A673 (cell line): ENCODE measurements around the gene ROCK1. TPM values are rescaled to one million over a fixed set of nuclear protein-coding genes. Genes with fewer than 3 reads are reported as not detected.
"Not testable (repeated sequence)": the region's sequence is repeated elsewhere in the genome, so short reads cannot be mapped to it uniquely, and the experiment has no call there.

Experiments
- BruUV-seq: library from RNA; stranded (reverse); fragments of 400-500 nt; replicated peaks from 2 replicates; lab custom pipeline; 2021; lab: Mats Ljungman, UMichigan
- CTCF ChIA-PET: fragments of 300-600 bp; sonication (Branson Sonifier 250); formaldehyde crosslinking; loops from one replicate; lab custom pipeline; 2022; ENCODE audit warnings: antibody characterized with exemption; lab: Charles Lee
- POLR2A ChIA-PET: fragments of 300-600 bp; sonication (Branson Sonifier 250); formaldehyde crosslinking; loops from one replicate; lab custom pipeline; 2022; ENCODE audit warnings: antibody characterized with exemption; ENCODE audit not compliant: low non-redundant PET; lab: Charles Lee
- DNase-seq: peaks from one replicate; pipeline ENCODE4 v3.0.0-alpha.2; 2015; ENCODE audit warnings: low spot score
- H3K27ac ChIP-seq: fragments of 200-600 bp; sonication (generic); 2 replicates; pipeline ENCODE4 v1.5.1; 2016; ENCODE audit warnings: mixed run types, low read depth, mild to moderate bottlenecking, mixed read lengths, antibody characterized with exemption, low read length; ENCODE audit not compliant: poor library complexity, severe bottlenecking
- H3K27me3 ChIP-seq: fragments of 200-600 bp; sonication (generic); replicated peaks from 2 replicates; pipeline ENCODE4 v1.6.1; 2017; ENCODE audit warnings: mixed run types, low read depth, mild to moderate bottlenecking, mixed read lengths, antibody characterized with exemption, low read length; ENCODE audit not compliant: insufficient read depth, poor library complexity
- H3K36me3 ChIP-seq: fragments of 200-600 bp; sonication (generic); 2 replicates; pipeline ENCODE4 v1.6.1; 2016; ENCODE audit warnings: mixed run types, mild to moderate bottlenecking, mixed read lengths, antibody characterized with exemption, low read length; ENCODE audit not compliant: insufficient read depth, poor library complexity, severe bottlenecking
- H3K4me1 ChIP-seq: fragments of 200-600 bp; sonication (generic); 2 replicates; pipeline ENCODE4 v1.6.1; 2017; ENCODE audit warnings: mixed run types, mild to moderate bottlenecking, mixed read lengths, antibody characterized with exemption, low read length; ENCODE audit not compliant: insufficient read depth, poor library complexity, severe bottlenecking
- H3K4me3 ChIP-seq: fragments of 200-600 bp; sonication (generic); 2 replicates; pipeline ENCODE4 v1.5.1; 2016; ENCODE audit warnings: low read depth, mixed run types, mild to moderate bottlenecking, mixed read lengths, low read length; ENCODE audit not compliant: poor library complexity, severe bottlenecking
- H3K9me3 ChIP-seq: fragments of 200-600 bp; sonication (generic); 2 replicates; pipeline ENCODE4 v1.6.1; 2016; ENCODE audit warnings: mixed run types, low read depth, mild to moderate bottlenecking, mixed read lengths, antibody characterized with exemption, low read length; ENCODE audit not compliant: poor library complexity, severe bottlenecking
- CTCF ChIP-seq: fragments of 300-800, 200-600 bp; sonication (generic); conservative IDR thresholded peaks from 2 replicates; pipeline ENCODE4 v1.5.1; 2017; ENCODE audit warnings: low read depth, mild to moderate bottlenecking, antibody characterized with exemption, low read length, moderate library complexity, mixed read lengths
- EZH2 ChIP-seq: fragments of 200-600 bp; sonication (generic); IDR thresholded peaks from 2 replicates; pipeline ENCODE4 v1.6.1; 2017; ENCODE audit warnings: borderline replicate concordance, low read depth, mild to moderate bottlenecking, mixed read lengths, antibody characterized with exemption, low read length; ENCODE audit not compliant: poor library complexity, severe bottlenecking
- intact Hi-C: fragments of 100-400 bp; cut with micrococcal nuclease; formaldehyde crosslinking; loops from one replicate; pipeline ENCODE4 v1.10.0; 2022; ENCODE audit not compliant: unreplicated experiment
- total RNA-seq: library from RNA; stranded (reverse); gene quantifications from 2 replicates; pipeline ENCODE4 v1.2.3, GENCODE V29; 2021

ROCK1 gene
- total RNA-seq, 1 experiment from 2014 or later, result 34.9 TPM

- Histone ChIP-seq H3K27ac (no peak overlapping the region), H3K4me1 (no peaks in the 10 kb centered on the region), H3K4me3 (no peak overlapping the region), H3K9me3 (no peaks in the 10 kb centered on the region), H3K27me3 (no peaks in the 10 kb centered on the region), H3K36me3 (no peaks in the 10 kb centered on the region)
- DNase-seq, result no peak
- ChIA-PET CTCF (no interaction called here), POLR2A (no interaction called here)
- intact Hi-C loops, result no loop called here
- no TSS peak for BruUV-seq
- TF ChIP-seq EZH2 (no peak), CTCF (no peak)
These were observed 150.9 kb downstream of the ROCK1 start for GRCh38 chr18:20960735-20961134.

GRCh38 chr18:20950827-20951226 is 160.8 kb downstream of the ROCK1 start:
- intact Hi-C loops, H3K27me3 ChIP-seq, H3K4me1 ChIP-seq, H3K36me3 ChIP-seq, H3K9me3 ChIP-seq, CTCF ChIA-PET, POLR2A ChIA-PET, DNase-seq, H3K4me3 ChIP-seq, H3K27ac ChIP-seq: not testable (repeated sequence)
- BruUV-seq, result TSS peak; percentile 74

Other genes with a start within 250 kb of the ROCK1 start
- 0.04 TPM in 1 of 2 replicates, not detected in the other for gene GREB1L, start 130.4 kb upstream of the ROCK1 start, total RNA-seq